ENCODE data around the gene UGT1A7.
A peak's percentile ranks its signal among the peaks of the same experiment; 100 is the strongest.

Gene UGT1A7

GRCh38 chr2:233813236-233814055 lies 131.7 kb downstream of the UGT1A7 start:
- no peak overlapping the region for H3K27ac ChIP-seq
- TF ChIP-seq CTCF (conservative IDR thresholded peaks at IDR 0.05) = no peak

GRCh38 chr2:233814056-233814835 lies 132.5 kb downstream of the UGT1A7 start:
- TF ChIP-seq CTCF (conservative IDR thresholded peaks at IDR 0.05) = no peak
- H3K27ac ChIP-seq = peak overlapping the region; percentile 29

DNA sequence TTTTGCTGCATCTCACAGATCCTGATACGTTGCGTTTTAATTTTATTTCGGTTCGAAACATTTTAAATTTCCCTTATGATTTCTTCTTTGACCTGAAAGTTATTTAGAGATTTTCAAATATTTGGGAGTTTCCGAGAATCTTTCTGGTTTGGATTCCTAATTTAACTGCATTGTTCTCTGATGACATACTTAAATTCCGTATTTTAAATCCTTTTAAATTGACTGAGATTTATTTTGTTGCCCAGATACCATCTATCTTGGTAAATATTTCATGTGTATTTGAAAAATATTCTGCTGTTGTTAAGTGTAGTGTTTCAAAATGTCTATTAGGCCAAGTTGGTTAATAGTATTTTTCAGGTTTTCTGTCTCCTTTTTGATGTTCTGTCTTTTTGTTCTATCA lies 134.2 kb downstream of the UGT1A7 start:
- H3K27ac ChIP-seq = no peak overlapping the region
- TF ChIP-seq CTCF (conservative IDR thresholded peaks at IDR 0.05) = no peak

GRCh38 chr2:233816334-233816733 lies 134.6 kb downstream of the UGT1A7 start:
- H3K27ac ChIP-seq = no peak overlapping the region
- TF ChIP-seq CTCF (conservative IDR thresholded peaks at IDR 0.05) = no peak

DNA sequence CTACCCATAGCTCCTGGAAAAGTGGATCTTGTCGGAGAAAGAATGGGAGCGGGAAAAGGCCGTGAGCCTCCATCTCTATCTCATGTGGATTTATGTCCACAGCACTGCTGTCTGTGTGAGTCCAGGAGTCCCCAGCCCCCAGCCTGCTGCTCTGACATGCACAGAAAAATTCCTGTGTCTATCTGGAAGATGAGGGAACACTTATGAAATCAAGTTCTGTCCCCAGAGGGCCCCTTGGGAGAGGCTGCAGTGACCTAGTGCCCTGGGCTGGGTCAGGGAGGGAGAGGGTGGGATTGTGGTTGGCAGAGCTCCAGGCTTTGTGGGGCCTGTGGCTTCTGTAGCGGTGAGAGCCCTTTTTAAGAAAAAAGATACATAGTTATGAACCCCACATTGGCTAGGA lies 135.1 kb downstream of the UGT1A7 start:
- H3K27ac ChIP-seq = no peak overlapping the region
- no peak for TF ChIP-seq CTCF (conservative IDR thresholded peaks at IDR 0.05)

- no peak overlapping the region for H3K27ac ChIP-seq
- no peak for TF ChIP-seq CTCF (conservative IDR thresholded peaks at IDR 0.05)
Measured at GRCh38 chr2:233817361-233817911, 135.7 kb downstream of the UGT1A7 start.

GRCh38 chr2:233817995-233818638 lies 136.4 kb downstream of the UGT1A7 start:
- no peak overlapping the region for H3K27ac ChIP-seq
- no peak for TF ChIP-seq CTCF (conservative IDR thresholded peaks at IDR 0.05)

Measured in VCaP (cell line).